ENCODE results near the gene HEATR9. TPM values are rescaled to one million over a fixed set of nuclear protein-coding genes. Genes with fewer than 3 reads are reported as not detected.
A peak's percentile ranks its signal among the peaks of the same experiment; 100 is the strongest.

The HEATR9 gene
- total and polyA plus RNA-seq, 4 donors: 0.08 TPM; not detected in 3

DNA sequence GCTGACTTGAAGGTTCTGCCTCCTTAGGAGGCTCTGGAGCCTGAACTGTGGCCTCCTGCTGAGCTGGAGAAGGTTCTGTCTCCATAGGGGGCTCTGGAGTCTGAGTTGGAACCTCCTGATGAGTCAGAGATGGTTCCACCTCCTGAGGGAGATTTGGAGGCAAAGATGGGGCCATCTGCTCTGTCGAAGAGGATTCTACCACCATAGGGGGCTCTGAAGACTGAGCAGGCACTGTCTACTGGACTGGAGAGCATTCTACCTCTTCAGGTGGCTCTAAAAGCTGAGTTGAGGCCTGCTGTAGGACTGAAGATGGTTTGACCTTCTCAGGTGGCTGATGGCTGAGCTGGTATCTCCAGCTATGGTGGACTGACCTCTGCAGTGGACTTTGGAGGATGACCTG lies 45.7 kb upstream of the HEATR9 start:
- WGBS: 96% methylated on average over 1 of the region's 1 CpG
- peak overlapping the region in 1 of 2 donors; percentile 60 for H3K27ac ChIP-seq (ENCODE audit: low read depth in 1 of 2, low read length in 2 of 2)

DNA sequence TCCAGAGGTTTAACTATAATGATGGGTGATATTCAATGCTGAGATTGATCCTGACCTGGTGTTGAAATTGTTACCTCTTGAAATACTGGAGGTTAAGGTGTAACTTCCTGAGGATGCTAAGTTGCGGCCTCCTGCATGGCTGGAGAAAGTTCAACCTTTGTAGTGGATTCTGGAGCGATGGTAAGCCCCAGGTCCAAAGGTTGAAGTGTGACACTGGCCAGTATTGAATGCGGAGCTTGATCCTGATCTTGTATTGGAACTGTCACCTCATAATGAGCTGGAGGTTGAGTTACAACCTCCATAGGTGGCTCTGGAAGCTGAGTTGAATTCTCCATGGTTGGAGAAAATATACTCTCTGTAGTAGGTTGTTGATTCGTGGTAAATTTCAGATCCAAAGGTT lies 44.9 kb upstream of the HEATR9 start:
- Histone ChIP-seq H3K9me3 (ENCODE audit: control insufficient read depth in 4 of 4, low read length in 3 of 4) (no peaks in the 10 kb centered on the region), H3K36me3 (ENCODE audit: control insufficient read depth in 4 of 4, insufficient read depth in 3 of 4, low read depth in 1 of 4, low read length in 3 of 4) (no peaks in the 10 kb centered on the region), H3K27me3 (ENCODE audit: control insufficient read depth in 4 of 4, insufficient read depth in 4 of 4, low read length in 3 of 4) (no peaks in the 10 kb centered on the region), H3K27ac (ENCODE audit: low read depth in 1 of 2, low read length in 2 of 2) (peak overlapping the region in 1 of 2 donors; percentile 6), H3K4me3 (ENCODE audit: low read depth in 1 of 3, low read length in 3 of 3) (no peak overlapping the region), H3K4me1 (ENCODE audit: control insufficient read depth in 4 of 4, insufficient read depth in 4 of 4, low read length in 3 of 4) (peaks cover 2 to 27% (median 19%) of the 10 kb centered on the region in 4 donors), H3K9ac (ENCODE audit: low read depth in 1 of 2, low read length in 2 of 2) (no peak overlapping the region)
- 40% methylated on average over 4 of the region's 4 CpGs for WGBS
- TF ChIP-seq, protein P1, sequence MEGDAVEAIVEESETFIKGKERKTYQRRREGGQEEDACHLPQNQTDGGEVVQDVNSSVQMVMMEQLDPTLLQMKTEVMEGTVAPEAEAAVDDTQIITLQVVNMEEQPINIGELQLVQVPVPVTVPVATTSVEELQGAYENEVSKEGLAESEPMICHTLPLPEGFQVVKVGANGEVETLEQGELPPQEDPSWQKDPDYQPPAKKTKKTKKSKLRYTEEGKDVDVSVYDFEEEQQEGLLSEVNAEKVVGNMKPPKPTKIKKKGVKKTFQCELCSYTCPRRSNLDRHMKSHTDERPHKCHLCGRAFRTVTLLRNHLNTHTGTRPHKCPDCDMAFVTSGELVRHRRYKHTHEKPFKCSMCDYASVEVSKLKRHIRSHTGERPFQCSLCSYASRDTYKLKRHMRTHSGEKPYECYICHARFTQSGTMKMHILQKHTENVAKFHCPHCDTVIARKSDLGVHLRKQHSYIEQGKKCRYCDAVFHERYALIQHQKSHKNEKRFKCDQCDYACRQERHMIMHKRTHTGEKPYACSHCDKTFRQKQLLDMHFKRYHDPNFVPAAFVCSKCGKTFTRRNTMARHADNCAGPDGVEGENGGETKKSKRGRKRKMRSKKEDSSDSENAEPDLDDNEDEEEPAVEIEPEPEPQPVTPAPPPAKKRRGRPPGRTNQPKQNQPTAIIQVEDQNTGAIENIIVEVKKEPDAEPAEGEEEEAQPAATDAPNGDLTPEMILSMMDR (IDR thresholded peaks at IDR 0.05; ENCODE audit: low read depth, low read length, missing input control): no peak
- TF ChIP-seq TAF1 (conservative IDR thresholded peaks at IDR 0.05) (no peak), FOXA2 (IDR thresholded peaks at IDR 0.05) (no peak), HNF4A (conservative IDR thresholded peaks at IDR 0.05) (peak; percentile 88 to 93), SP1 (IDR thresholded peaks at IDR 0.05) (peak; percentile 44), RXRA (IDR thresholded peaks at IDR 0.05) (peak in 1 of 2 donors; percentile 57), HNF4G (IDR thresholded peaks at IDR 0.05) (peak; percentile 65)
- TF ChIP-seq, protein P2, sequence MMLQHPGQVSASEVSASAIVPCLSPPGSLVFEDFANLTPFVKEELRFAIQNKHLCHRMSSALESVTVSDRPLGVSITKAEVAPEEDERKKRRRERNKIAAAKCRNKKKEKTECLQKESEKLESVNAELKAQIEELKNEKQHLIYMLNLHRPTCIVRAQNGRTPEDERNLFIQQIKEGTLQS (IDR thresholded peaks at IDR 0.05): no peak
- TF ChIP-seq, protein P3, sequence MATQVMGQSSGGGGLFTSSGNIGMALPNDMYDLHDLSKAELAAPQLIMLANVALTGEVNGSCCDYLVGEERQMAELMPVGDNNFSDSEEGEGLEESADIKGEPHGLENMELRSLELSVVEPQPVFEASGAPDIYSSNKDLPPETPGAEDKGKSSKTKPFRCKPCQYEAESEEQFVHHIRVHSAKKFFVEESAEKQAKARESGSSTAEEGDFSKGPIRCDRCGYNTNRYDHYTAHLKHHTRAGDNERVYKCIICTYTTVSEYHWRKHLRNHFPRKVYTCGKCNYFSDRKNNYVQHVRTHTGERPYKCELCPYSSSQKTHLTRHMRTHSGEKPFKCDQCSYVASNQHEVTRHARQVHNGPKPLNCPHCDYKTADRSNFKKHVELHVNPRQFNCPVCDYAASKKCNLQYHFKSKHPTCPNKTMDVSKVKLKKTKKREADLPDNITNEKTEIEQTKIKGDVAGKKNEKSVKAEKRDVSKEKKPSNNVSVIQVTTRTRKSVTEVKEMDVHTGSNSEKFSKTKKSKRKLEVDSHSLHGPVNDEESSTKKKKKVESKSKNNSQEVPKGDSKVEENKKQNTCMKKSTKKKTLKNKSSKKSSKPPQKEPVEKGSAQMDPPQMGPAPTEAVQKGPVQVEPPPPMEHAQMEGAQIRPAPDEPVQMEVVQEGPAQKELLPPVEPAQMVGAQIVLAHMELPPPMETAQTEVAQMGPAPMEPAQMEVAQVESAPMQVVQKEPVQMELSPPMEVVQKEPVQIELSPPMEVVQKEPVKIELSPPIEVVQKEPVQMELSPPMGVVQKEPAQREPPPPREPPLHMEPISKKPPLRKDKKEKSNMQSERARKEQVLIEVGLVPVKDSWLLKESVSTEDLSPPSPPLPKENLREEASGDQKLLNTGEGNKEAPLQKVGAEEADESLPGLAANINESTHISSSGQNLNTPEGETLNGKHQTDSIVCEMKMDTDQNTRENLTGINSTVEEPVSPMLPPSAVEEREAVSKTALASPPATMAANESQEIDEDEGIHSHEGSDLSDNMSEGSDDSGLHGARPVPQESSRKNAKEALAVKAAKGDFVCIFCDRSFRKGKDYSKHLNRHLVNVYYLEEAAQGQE (IDR thresholded peaks at IDR 0.05): no peak
- no peak for DNase-seq (ENCODE audit: low spot score)

More for the DNA sequence above, 45.7 kb upstream of the HEATR9 start:
- H3K9ac ChIP-seq (ENCODE audit: low read depth in 1 of 2, low read length in 2 of 2): no peak overlapping the region
- peak; percentile 41 to 43 for TF ChIP-seq HNF4A (conservative IDR thresholded peaks at IDR 0.05)
- TF ChIP-seq, protein P4, sequence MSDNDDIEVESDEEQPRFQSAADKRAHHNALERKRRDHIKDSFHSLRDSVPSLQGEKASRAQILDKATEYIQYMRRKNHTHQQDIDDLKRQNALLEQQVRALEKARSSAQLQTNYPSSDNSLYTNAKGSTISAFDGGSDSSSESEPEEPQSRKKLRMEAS (IDR thresholded peaks at IDR 0.05): no peak
- DNase-seq (ENCODE audit: low spot score): no peak
- H3K4me3 ChIP-seq (ENCODE audit: low read depth in 1 of 3, low read length in 3 of 3): no peak overlapping the region
- no peaks in the 10 kb centered on the region for H3K36me3 ChIP-seq (ENCODE audit: control insufficient read depth in 4 of 4, insufficient read depth in 3 of 4, low read depth in 1 of 4, low read length in 3 of 4)
- H3K4me1 ChIP-seq (ENCODE audit: control insufficient read depth in 4 of 4, insufficient read depth in 4 of 4, low read length in 3 of 4): peaks cover 2 to 27% (median 19%) of the 10 kb centered on the region in 4 donors
- H3K9me3 ChIP-seq (ENCODE audit: control insufficient read depth in 4 of 4, low read length in 3 of 4): no peaks in the 10 kb centered on the region
- no peaks in the 10 kb centered on the region for H3K27me3 ChIP-seq (ENCODE audit: control insufficient read depth in 4 of 4, insufficient read depth in 4 of 4, low read length in 3 of 4)

DNA sequence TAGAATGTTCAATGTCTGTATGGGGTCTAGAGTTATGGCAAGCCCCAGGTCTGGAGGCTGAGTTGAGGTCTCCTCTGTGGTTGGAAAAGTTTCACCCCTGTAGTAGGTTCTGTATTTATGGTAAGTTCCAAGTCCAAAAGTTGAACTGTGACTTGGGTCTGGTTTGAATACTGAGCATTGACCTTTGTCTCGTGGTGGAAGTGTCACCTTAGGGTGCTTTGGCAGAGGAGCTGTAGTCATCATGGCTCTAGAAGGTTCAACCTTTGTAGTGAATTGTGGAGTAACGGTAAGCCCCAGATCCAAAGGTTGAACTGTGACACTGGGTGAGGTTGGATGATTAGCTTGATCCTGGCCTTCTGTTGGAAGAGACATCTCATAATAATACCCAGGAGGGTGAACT lies 44.3 kb upstream of the HEATR9 start:
- H3K27me3 ChIP-seq (ENCODE audit: control insufficient read depth in 4 of 4, insufficient read depth in 4 of 4, low read length in 3 of 4): no peaks in the 10 kb centered on the region
- no peaks in the 10 kb centered on the region for H3K36me3 ChIP-seq (ENCODE audit: control insufficient read depth in 4 of 4, insufficient read depth in 3 of 4, low read depth in 1 of 4, low read length in 3 of 4)
- peaks cover 2 to 27% (median 19%) of the 10 kb centered on the region in 4 donors for H3K4me1 ChIP-seq (ENCODE audit: control insufficient read depth in 4 of 4, insufficient read depth in 4 of 4, low read length in 3 of 4)
- no peak for DNase-seq (ENCODE audit: low spot score)
- H3K27ac ChIP-seq (ENCODE audit: low read depth in 1 of 2, low read length in 2 of 2): no peak overlapping the region
- no peak overlapping the region for H3K9ac ChIP-seq (ENCODE audit: low read depth in 1 of 2, low read length in 2 of 2)
- H3K4me3 ChIP-seq (ENCODE audit: low read depth in 1 of 3, low read length in 3 of 3): no peak overlapping the region
- H3K9me3 ChIP-seq (ENCODE audit: control insufficient read depth in 4 of 4, low read length in 3 of 4): no peaks in the 10 kb centered on the region
- WGBS: 39% methylated on average over 2 of the region's 2 CpGs
- TF ChIP-seq, protein P1 (IDR thresholded peaks at IDR 0.05; ENCODE audit: low read depth, low read length, missing input control): no peak
- TF ChIP-seq, protein P5, sequence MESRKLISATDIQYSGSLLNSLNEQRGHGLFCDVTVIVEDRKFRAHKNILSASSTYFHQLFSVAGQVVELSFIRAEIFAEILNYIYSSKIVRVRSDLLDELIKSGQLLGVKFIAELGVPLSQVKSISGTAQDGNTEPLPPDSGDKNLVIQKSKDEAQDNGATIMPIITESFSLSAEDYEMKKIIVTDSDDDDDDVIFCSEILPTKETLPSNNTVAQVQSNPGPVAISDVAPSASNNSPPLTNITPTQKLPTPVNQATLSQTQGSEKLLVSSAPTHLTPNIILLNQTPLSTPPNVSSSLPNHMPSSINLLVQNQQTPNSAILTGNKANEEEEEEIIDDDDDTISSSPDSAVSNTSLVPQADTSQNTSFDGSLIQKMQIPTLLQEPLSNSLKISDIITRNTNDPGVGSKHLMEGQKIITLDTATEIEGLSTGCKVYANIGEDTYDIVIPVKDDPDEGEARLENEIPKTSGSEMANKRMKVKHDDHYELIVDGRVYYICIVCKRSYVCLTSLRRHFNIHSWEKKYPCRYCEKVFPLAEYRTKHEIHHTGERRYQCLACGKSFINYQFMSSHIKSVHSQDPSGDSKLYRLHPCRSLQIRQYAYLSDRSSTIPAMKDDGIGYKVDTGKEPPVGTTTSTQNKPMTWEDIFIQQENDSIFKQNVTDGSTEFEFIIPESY (IDR thresholded peaks at IDR 0.05): no peak
- TF ChIP-seq RAD21 (IDR thresholded peaks at IDR 0.05) (no peak), GABPA (IDR thresholded peaks at IDR 0.05 in 1 of 2, conservative IDR thresholded peaks at IDR 0.05 in 1 of 2) (peak in 1 of 2 donors; percentile 33), SP1 (IDR thresholded peaks at IDR 0.05) (peak; percentile 89), YY1 (IDR thresholded peaks at IDR 0.05) (peak; percentile 56), HNF4A (conservative IDR thresholded peaks at IDR 0.05) (peak; percentile 97 to 98), RXRA (IDR thresholded peaks at IDR 0.05) (peak; percentile 90), EGR1 (IDR thresholded peaks at IDR 0.05; ENCODE audit: low read depth in 2 of 2) (peak in 1 of 2 donors; percentile 15), TAF1 (conservative IDR thresholded peaks at IDR 0.05) (no peak), HNF4G (IDR thresholded peaks at IDR 0.05) (peak; percentile 92), FOXA1 (IDR thresholded peaks at IDR 0.05) (no peak), NR2F2 (IDR thresholded peaks at IDR 0.05) (no peak)
- TF ChIP-seq, protein P4 (IDR thresholded peaks at IDR 0.05): peak; percentile 70
